Measurements from ENCODE around the gene TEAD1. TPM values are rescaled to one million over a fixed set of nuclear protein-coding genes. Genes with fewer than 3 reads are reported as not detected.

TEAD1 gene
- total and polyA plus RNA-seq, 9 of the 15 experiments (the other 6 are each of a cell fraction or from before 2014, with no cell fraction given), result 1.7 to 17.7 (median 10.8) TPM

- TF ChIP-seq NR4A1 (CRISPR knock-in tag; IDR thresholded peaks at IDR 0.05) (no peak), NR4A1 (tag; IDR thresholded peaks at IDR 0.05) (no peak), ZNF639 (CRISPR knock-in tag; conservative IDR thresholded peaks at IDR 0.05 in 1 of 2, IDR thresholded peaks at IDR 0.05 in 1 of 2) (no peak), ZNF212 (CRISPR knock-in tag; IDR thresholded peaks at IDR 0.05) (no peak), MGA (IDR thresholded peaks at IDR 0.05) (peak; percentile 41)
- TF ChIP-seq, protein P1, sequence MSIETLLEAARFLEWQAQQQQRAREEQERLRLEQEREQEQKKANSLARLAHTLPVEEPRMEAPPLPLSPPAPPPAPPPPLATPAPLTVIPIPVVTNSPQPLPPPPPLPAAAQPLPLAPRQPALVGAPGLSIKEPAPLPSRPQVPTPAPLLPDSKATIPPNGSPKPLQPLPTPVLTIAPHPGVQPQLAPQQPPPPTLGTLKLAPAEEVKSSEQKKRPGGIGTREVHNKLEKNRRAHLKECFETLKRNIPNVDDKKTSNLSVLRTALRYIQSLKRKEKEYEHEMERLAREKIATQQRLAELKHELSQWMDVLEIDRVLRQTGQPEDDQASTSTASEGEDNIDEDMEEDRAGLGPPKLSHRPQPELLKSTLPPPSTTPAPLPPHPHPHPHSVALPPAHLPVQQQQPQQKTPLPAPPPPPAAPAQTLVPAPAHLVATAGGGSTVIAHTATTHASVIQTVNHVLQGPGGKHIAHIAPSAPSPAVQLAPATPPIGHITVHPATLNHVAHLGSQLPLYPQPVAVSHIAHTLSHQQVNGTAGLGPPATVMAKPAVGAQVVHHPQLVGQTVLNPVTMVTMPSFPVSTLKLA (conservative IDR thresholded peaks at IDR 0.05), result peak; percentile 39 to 66; a peak in 3 of 4 replicates
Observed at GRCh38 chr11:12680246-12680939, 6.2 kb downstream of the TEAD1 start (continued).
